ENCODE data around the gene SLC38A4.

SLC38A4 gene

DNA sequence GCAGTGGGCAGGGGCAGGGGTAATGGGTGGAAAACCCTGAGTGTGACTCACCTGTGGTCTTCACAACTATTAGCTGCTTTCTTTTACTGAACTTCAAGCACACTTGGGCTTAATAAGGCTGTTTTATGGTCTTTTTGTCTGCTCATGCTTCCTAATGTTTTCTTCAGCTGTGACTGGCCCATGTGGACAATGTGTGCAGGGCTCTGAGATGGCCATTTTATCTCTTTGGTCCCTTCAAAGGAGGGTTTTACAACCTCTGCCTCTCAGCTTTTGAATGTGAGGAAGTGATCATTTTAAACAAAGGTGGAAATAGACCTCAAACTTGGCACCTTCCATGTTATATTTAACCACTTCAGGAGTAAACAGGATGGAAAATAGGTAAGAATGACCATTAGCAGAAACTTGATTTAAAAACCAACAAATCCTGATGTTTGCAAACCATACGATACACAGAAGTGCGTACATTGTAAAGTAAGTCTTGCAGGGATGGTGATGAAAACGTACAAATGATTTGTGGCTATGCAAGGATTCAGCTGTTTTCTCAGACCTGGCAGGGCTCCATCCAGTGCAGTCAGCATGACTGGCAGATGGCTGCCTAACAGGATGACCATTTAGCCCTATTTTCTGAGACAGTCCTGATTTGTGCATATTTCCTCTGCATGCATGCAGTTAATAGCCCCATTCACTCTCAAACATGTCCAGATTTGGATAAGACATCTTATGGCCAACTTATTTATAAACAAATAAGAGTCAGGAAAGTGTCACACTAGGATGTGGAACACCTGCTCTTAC is 103.2 kb downstream of the SLC38A4 start:
- DNase-seq (ENCODE audit: extremely low spot score, insufficient read length, low read depth) (no peak), FAIRE-seq (no peak)

DNA sequence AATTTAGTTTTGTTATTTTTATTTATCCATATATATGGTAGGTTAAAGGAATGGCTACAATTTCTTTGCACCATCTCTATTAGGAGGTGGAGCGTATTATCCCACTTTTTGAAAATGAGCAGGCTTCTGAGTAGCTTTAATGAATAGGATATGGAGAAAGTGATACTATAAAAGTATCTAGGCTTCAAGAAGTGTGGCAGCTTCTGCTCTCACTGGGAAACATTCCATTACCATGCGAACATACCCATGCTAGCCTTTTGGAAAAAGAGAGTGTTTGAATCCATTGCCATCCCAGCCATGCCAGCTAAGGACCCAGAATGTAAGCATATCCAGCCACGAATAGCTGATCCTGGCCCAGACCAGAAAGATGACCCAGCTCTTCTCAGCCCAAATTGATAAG is 107.3 kb downstream of the SLC38A4 start:
- DNase-seq (ENCODE audit: extremely low spot score, insufficient read length, low read depth): no peak
- no peak for FAIRE-seq

DNA sequence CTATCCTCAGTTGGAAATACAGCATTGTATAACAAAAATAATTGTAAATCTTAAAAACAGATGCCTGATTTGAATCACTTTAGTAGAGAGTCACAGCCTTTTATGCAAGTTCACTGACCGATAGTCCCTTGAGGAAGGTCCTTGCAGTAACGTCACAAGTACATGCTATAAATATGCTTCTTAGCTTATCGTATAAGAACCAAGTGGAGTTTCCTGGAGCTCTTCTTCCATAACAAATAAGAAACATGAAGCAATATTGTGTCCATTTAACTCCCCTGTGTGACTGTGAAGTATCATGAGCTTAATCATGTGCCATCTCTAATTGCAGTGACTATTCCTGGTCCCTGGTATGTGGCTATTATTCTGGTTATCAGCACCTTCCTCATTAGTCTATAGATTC is 107.9 kb downstream of the SLC38A4 start:
- DNase-seq (ENCODE audit: extremely low spot score, insufficient read length, low read depth) (no peak), FAIRE-seq (no peak)

DNA sequence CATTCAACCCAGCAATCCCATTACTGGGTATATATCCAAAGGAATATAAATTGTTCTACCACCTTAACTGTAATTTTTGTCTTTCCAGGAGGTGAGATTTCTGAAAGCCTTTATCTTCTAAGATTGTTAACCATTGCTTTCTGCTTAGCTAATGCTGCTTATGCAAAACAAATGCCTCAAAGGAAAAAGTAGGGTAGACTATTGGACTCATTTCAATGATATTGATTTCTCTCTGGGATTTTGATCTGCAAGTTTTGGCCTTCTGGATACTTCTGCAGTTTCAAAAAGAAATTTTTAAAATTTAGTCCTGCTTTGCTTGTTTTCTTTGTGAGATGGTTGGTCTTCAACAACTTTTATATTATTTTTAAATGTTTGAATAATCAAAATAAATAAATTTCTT is 108.6 kb downstream of the SLC38A4 start:
- FAIRE-seq (no peak), DNase-seq (ENCODE audit: extremely low spot score, insufficient read length, low read depth) (no peak)

All from GM18507 (cell line).